ENCODE data around the gene CNFN.
A peak's percentile ranks its signal among the peaks of the same experiment; 100 is the strongest.

CNFN gene

DNA sequence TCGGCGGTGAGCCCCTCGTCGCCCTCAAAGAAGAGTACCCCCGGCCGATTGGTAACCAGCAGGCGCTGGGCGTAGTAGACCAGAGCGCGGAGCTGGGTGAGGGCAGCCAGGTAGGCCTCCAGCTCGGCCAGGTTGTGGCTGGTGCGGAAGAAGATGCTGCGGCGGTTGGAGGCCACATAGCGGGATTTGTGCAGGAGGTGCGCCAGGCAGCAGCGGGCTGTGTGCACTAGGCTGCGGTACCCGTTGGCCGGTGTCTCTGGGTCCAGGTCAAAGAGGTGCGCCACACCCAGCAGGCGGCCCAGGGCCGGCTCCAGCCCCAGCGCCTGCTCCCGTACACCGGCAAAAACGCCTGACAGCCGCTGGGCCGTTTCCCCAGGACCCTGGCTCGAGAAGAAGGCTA, 20.3 kb upstream of the CNFN start:
- DNase-seq (ENCODE audit: low read depth, low spot score): no peak
- no peak for TF ChIP-seq SUZ12 (IDR thresholded peaks at IDR 0.05; ENCODE audit: extremely low read depth, insufficient read depth, insufficient read length)
- TF ChIP-seq ZNF274 (IDR thresholded peaks at IDR 0.05; ENCODE audit: low read depth, low read length): no peak
- no peak for TF ChIP-seq YY1 (IDR thresholded peaks at IDR 0.05; ENCODE audit: insufficient read depth, insufficient read length)
- Histone ChIP-seq H3K4me1 (ENCODE audit: insufficient read depth, insufficient read length) (peaks cover 15% of the 10 kb centered on the region), H3K9me3 (ENCODE audit: insufficient read depth, low read length) (no peaks in the 10 kb centered on the region), H3K9ac (ENCODE audit: insufficient read length, low read depth) (no peak overlapping the region), H3K36me3 (ENCODE audit: insufficient read depth, insufficient read length, low read length) (peaks cover 6% of the 10 kb centered on the region), H3K27me3 (ENCODE audit: insufficient read depth, insufficient read length) (peaks cover 48% of the 10 kb centered on the region), H3K4me3 (ENCODE audit: insufficient read length, low read depth) (no peak overlapping the region)

DNA sequence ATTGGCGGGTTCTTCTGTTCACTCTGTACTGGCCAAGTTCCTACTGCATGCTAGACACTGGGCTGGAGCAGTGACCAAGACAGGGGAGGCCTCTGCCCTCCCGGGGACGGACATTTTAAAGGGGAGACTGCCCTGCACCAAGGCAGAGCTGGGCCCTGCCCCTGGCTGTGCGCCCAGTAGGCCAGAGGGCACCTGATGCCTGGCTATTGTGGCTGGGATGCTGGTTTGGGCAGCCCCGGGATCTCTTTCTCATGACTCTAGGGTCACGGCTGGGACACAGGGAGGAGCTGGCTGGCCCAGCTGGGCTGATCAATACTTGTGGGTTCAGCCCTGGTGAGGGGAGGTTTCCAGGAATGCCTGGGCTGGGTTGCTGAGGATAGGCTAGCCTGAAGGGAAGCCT, 19.4 kb upstream of the CNFN start:
- Histone ChIP-seq H3K9ac (ENCODE audit: insufficient read length, low read depth) (no peak overlapping the region), H3K27me3 (ENCODE audit: insufficient read depth, insufficient read length) (peaks cover 49% of the 10 kb centered on the region), H3K4me1 (ENCODE audit: insufficient read depth, insufficient read length) (peaks cover 18% of the 10 kb centered on the region), H3K4me3 (ENCODE audit: insufficient read length, low read depth) (no peak overlapping the region), H3K9me3 (ENCODE audit: insufficient read depth, low read length) (no peaks in the 10 kb centered on the region), H3K36me3 (ENCODE audit: insufficient read depth, insufficient read length, low read length) (peaks cover 6% of the 10 kb centered on the region)
- DNase-seq (ENCODE audit: low read depth, low spot score): no peak
- no peak for TF ChIP-seq YY1 (IDR thresholded peaks at IDR 0.05; ENCODE audit: insufficient read depth, insufficient read length)
- no peak for TF ChIP-seq ZNF274 (IDR thresholded peaks at IDR 0.05; ENCODE audit: low read depth, low read length)
- TF ChIP-seq SUZ12 (IDR thresholded peaks at IDR 0.05; ENCODE audit: extremely low read depth, insufficient read depth, insufficient read length): no peak

DNA sequence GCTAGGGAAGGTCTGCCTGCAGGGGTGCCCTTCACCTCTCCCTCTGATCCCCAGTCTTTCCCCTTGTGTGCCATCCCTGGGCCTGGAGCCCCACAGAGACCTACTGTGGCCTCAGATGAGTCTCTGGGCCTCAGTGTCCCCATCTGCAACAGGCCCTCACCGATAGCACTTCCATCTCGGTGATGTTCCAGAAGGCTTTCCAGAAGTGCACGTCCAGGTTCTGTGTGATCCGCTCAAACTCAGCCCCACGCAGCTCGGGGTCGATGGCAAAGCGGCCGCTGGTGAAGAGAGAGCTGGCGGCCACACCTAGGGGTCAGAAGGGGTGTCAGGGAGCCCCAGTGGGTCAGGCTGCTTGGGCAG, 17.7 kb upstream of the CNFN start:
- Histone ChIP-seq H3K9ac (ENCODE audit: insufficient read length, low read depth) (no peak overlapping the region), H3K4me3 (ENCODE audit: insufficient read length, low read depth) (no peak overlapping the region), H3K9me3 (ENCODE audit: insufficient read depth, low read length) (no peaks in the 10 kb centered on the region), H3K27me3 (ENCODE audit: insufficient read depth, insufficient read length) (peaks cover 44% of the 10 kb centered on the region), H3K36me3 (ENCODE audit: insufficient read depth, insufficient read length, low read length) (peaks cover 6% of the 10 kb centered on the region), H3K4me1 (ENCODE audit: insufficient read depth, insufficient read length) (peaks cover 19% of the 10 kb centered on the region)
- no peak for DNase-seq (ENCODE audit: low read depth, low spot score)
- no peak for TF ChIP-seq ZNF274 (IDR thresholded peaks at IDR 0.05; ENCODE audit: low read depth, low read length)
- no peak for TF ChIP-seq YY1 (IDR thresholded peaks at IDR 0.05; ENCODE audit: insufficient read depth, insufficient read length)
- no peak for TF ChIP-seq SUZ12 (IDR thresholded peaks at IDR 0.05; ENCODE audit: extremely low read depth, insufficient read depth, insufficient read length)

DNA sequence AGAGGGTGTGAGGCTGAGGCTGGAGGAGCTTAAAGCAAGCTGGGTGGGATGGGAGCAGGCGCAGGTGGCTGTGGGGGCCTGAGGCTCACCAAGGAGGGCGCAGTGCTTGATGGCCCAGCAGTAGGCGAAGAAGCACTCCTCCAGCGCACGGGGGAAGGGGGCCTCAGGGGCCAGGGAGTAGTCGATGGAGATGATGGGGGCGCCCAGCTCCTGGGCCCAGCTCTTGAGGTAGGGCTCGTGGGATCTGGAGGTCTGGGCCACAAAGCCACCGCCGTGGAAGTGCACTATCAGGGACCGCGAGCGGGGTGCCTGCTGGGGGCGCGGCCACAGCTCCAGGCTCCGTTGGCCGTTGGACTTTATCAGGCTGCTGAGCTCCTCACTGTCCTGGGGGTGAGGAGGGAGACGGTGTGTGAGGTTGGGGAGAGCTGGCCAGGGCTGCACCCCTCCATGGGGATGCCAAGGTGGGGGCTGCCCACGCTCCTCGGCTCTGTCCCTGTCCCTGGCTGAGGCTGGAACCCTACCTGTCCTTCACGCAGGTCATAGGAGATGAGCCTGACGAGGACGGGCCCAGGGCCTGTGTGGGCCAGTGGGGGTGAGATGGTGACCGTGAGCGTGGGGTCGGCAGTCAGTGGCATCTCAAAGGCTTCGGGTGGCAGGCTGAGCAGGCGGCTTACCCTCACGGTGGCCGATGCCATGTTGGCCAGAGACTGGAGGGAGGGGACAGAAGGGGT, 17.2 kb upstream of the CNFN start:
- Histone ChIP-seq H3K27me3 (ENCODE audit: insufficient read depth, insufficient read length) (peaks cover 49% of the 10 kb centered on the region), H3K9ac (ENCODE audit: insufficient read length, low read depth) (no peak overlapping the region), H3K36me3 (ENCODE audit: insufficient read depth, insufficient read length, low read length) (peaks cover 6% of the 10 kb centered on the region), H3K9me3 (ENCODE audit: insufficient read depth, low read length) (no peaks in the 10 kb centered on the region), H3K4me3 (ENCODE audit: insufficient read length, low read depth) (no peak overlapping the region), H3K4me1 (ENCODE audit: insufficient read depth, insufficient read length) (peaks cover 22% of the 10 kb centered on the region)
- TF ChIP-seq ZNF274 (IDR thresholded peaks at IDR 0.05; ENCODE audit: low read depth, low read length): no peak
- no peak for TF ChIP-seq SUZ12 (IDR thresholded peaks at IDR 0.05; ENCODE audit: extremely low read depth, insufficient read depth, insufficient read length)
- no peak for TF ChIP-seq YY1 (IDR thresholded peaks at IDR 0.05; ENCODE audit: insufficient read depth, insufficient read length)
- DNase-seq (ENCODE audit: low read depth, low spot score): no peak

DNA sequence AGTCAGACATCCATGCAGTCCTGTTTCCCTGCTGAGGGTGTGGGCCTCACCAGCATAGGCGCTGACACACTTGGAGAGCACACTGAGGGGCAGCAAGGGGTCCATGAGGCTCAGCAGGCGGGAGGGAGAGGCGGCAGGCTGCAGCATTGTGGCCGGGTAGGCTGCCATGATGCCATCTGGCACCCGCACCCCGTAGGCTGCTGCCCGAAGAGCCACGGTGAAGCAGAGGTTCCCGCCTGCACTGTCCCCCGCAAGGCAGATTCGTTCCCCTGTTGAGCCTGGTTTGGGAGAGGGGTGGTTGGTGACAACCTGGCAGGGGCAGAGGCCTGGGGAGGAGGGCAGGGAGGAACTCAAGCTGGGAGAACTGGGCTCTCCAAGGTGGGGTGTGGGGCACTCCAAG, 16.0 kb upstream of the CNFN start:
- no peaks in the 10 kb centered on the region for H3K9me3 ChIP-seq (ENCODE audit: insufficient read depth, low read length)
- DNase-seq (ENCODE audit: low read depth, low spot score): no peak
- no peak for TF ChIP-seq YY1 (IDR thresholded peaks at IDR 0.05; ENCODE audit: insufficient read depth, insufficient read length)
- TF ChIP-seq SUZ12 (IDR thresholded peaks at IDR 0.05; ENCODE audit: extremely low read depth, insufficient read depth, insufficient read length): no peak
- no peak for TF ChIP-seq ZNF274 (IDR thresholded peaks at IDR 0.05; ENCODE audit: low read depth, low read length)
- H3K36me3 ChIP-seq (ENCODE audit: insufficient read depth, insufficient read length, low read length): peaks cover 6% of the 10 kb centered on the region
- peaks cover 54% of the 10 kb centered on the region for H3K27me3 ChIP-seq (ENCODE audit: insufficient read depth, insufficient read length)
- H3K4me1 ChIP-seq (ENCODE audit: insufficient read depth, insufficient read length): peaks cover 16% of the 10 kb centered on the region
- H3K9ac ChIP-seq (ENCODE audit: insufficient read length, low read depth): peak overlapping the region; percentile 42
- H3K4me3 ChIP-seq (ENCODE audit: insufficient read length, low read depth): no peak overlapping the region

DNA sequence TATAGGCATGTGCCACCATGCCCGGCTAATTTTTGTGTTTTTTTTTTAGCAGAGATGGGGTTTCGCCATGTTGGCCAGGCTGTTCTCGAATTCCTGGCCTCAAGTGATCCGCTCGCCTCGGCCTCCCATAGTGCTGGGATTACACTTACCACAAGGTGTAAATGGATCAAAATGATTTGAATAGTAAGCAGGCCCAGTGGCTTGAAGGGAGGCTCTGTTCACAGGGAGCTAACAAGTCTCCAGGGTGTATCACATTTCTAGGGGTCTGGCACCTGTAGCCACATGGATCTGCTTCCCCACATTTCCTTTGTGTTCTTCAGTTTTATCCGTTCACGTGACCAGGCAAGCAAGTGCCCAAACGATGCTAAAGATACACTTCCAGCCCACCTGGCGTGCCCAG, 13.5 kb upstream of the CNFN start:
- H3K9me3 ChIP-seq (ENCODE audit: insufficient read depth, low read length): no peaks in the 10 kb centered on the region
- peaks cover 51% of the 10 kb centered on the region for H3K27me3 ChIP-seq (ENCODE audit: insufficient read depth, insufficient read length)
- no peak overlapping the region for H3K9ac ChIP-seq (ENCODE audit: insufficient read length, low read depth)
- H3K36me3 ChIP-seq (ENCODE audit: insufficient read depth, insufficient read length, low read length): peaks cover 9% of the 10 kb centered on the region
- no peak for DNase-seq (ENCODE audit: low read depth, low spot score)
- no peak overlapping the region for H3K4me3 ChIP-seq (ENCODE audit: insufficient read length, low read depth)
- TF ChIP-seq YY1 (IDR thresholded peaks at IDR 0.05; ENCODE audit: insufficient read depth, insufficient read length): no peak
- TF ChIP-seq SUZ12 (IDR thresholded peaks at IDR 0.05; ENCODE audit: extremely low read depth, insufficient read depth, insufficient read length): no peak
- TF ChIP-seq ZNF274 (IDR thresholded peaks at IDR 0.05; ENCODE audit: low read depth, low read length): no peak
- peaks cover 10% of the 10 kb centered on the region for H3K4me1 ChIP-seq (ENCODE audit: insufficient read depth, insufficient read length)

DNA sequence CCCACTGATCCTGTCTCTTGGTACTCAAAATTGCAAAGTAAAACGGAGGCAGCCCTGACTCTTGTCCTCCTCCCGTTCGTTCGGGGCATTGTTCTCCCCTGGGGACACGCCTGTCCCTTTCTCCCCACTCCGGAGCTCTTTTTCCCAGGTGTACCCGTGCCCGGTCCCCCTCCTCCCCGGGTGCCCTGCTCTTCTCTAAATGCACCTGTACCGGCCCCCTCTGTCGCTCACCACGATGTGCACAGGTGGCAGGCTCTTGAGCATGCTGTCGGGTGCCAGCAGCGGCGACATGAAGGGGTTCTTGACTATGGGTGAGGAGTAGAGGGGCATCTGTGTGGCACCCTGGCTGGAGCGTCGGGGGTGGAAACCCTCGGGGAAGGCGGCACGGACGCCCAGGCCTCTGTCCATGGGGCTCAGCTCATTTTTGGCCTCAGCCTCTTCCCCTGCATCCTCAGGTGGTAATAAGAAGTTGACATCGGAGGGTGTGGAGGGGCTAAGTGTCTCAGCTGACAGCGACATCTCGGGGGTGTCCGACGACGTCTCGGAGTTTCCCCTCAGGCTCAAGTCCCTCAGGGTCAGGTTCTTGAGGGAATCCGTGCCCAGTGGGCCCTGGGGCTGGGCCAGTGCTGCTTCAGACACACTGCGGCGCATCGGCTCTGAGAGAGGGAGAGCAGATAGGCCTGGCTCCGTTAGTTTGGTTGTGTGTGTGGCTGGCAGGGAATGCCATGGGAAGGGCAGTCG, 12.4 kb upstream of the CNFN start:
- TF ChIP-seq ZNF274 (IDR thresholded peaks at IDR 0.05; ENCODE audit: low read depth, low read length) (no peak), YY1 (IDR thresholded peaks at IDR 0.05; ENCODE audit: insufficient read depth, insufficient read length) (no peak), SUZ12 (IDR thresholded peaks at IDR 0.05; ENCODE audit: extremely low read depth, insufficient read depth, insufficient read length) (no peak)
- H3K27me3 ChIP-seq (ENCODE audit: insufficient read depth, insufficient read length): peaks cover 47% of the 10 kb centered on the region
- no peak for DNase-seq (ENCODE audit: low read depth, low spot score)
- H3K4me3 ChIP-seq (ENCODE audit: insufficient read length, low read depth): peak overlapping the region; percentile 58
- H3K9ac ChIP-seq (ENCODE audit: insufficient read length, low read depth): peak overlapping the region; percentile 87
- H3K36me3 ChIP-seq (ENCODE audit: insufficient read depth, insufficient read length, low read length): peaks cover 9% of the 10 kb centered on the region
- no peaks in the 10 kb centered on the region for H3K9me3 ChIP-seq (ENCODE audit: insufficient read depth, low read length)
- peaks cover 10% of the 10 kb centered on the region for H3K4me1 ChIP-seq (ENCODE audit: insufficient read depth, insufficient read length)

All from NT2/D1 (cell line).